Heart left ventricle (tissue), 13 donors: ENCODE measurements around the gene TMEM92.

Experiments used
- POLR2A ChIP-seq, 2 donors: fragments of 450-650 bp; IDR thresholded peaks; one replicate each; pipeline ENCODE4 v1.6.1; 2017; ENCODE audit warnings: antibody characterized with exemption in 2 of 2, mild to moderate bottlenecking in 2 of 2, moderate library complexity in 2 of 2
- TF ChIP-seq, protein P1 (sequence below), 12 donors: fragments of 200-600 bp; sonication (generic) in 4 of 12; IDR thresholded peaks; one replicate each; pipeline versions ENCODE4 v1.5.0 to v1.8.0; 2018 to 2022; ENCODE audit warnings: antibody characterized with exemption in 12 of 12, mild to moderate bottlenecking in 5 of 12
- donor health status: ischemic (EF 13 %, LVEDD 7.1; RV severe dilation, severe dysfunction).
- donor health status: DM: no; HTN: yes; CAD: no.
- donor health status: DM: no; HTN: no; CAD: no.
- donor health status: ischemic (EF 25% LVEDD 6.9; RV normal size, moderate dysfunction).
- donor health status: ischemic (EF 25% LVEDD 5.7; RV mildly dilated, moderate dysfunction).
- donor health status: ischemic (EF 35%, LVEDD 5.7; RV mildly dilated, moderate dysfunction).
- donor health status: nonischemic (EF 11% LVEDD 7.7; RV severe dilation, severe dysfunction).
- donor health status: DM: yes; HTN: yes; CAD: no.
- donor health status: PGD.
- donor health status: ischemic (EF 29% LVEDD 5.4; RV normal size, mild dysfunction).
- donor health status: nonischemic (EF 23%, LVEDD 6.1; RV moderate dilation, normal function).

DNA sequence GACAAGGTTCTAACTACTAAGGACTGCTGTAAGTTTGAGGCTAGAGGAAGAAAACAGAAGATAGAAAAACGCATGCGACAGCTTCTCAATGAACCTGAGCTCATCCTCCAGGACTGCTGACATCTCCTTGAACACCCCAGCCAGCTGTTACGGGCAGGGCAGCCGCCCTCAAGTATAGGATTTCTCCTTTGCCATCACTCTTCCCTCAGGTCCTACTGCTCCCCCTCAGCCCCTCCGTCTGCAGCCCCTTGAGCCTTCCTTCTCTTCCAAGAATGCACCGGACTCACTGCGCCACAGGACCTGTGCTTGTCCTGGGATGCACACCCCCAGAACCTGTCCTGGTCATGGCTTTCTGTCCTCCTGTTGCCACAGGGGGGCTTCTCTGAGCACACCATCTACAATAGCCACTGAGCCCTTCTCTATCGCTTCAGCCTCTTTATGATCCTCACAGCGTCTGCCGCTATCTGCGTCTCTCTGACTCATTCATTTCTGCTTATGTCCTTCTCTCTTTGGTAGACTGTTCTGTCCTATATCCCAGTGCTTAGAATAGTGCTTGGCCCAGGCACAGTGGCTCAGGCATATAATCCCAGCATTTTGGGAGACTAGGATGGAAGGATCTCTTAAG lies 56.0 kb downstream of the TMEM92 start:
- TF ChIP-seq, protein P1, sequence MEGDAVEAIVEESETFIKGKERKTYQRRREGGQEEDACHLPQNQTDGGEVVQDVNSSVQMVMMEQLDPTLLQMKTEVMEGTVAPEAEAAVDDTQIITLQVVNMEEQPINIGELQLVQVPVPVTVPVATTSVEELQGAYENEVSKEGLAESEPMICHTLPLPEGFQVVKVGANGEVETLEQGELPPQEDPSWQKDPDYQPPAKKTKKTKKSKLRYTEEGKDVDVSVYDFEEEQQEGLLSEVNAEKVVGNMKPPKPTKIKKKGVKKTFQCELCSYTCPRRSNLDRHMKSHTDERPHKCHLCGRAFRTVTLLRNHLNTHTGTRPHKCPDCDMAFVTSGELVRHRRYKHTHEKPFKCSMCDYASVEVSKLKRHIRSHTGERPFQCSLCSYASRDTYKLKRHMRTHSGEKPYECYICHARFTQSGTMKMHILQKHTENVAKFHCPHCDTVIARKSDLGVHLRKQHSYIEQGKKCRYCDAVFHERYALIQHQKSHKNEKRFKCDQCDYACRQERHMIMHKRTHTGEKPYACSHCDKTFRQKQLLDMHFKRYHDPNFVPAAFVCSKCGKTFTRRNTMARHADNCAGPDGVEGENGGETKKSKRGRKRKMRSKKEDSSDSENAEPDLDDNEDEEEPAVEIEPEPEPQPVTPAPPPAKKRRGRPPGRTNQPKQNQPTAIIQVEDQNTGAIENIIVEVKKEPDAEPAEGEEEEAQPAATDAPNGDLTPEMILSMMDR (IDR thresholded peaks at IDR 0.05), result no peak
- TF ChIP-seq POLR2A (IDR thresholded peaks at IDR 0.05), result no peak
